ENCODE measurements around the gene PLEKHA4.
"Not testable (repeated sequence)": the region's sequence is repeated elsewhere in the genome, so short reads cannot be mapped to it uniquely, and the experiment has no call there.

Gene PLEKHA4

GRCh38 chr19:48868114-48868886, at the start of gene PLEKHA4:
Gene PLEKHA4 (minus strand): TSS chr19:48868617. CDS start chr19:48867620, 997 bp downstream.
- DNase-seq: no peak

GRCh38 chr19:48918071-48918470, 49.7 kb upstream of the PLEKHA4 start:
- no peak for DNase-seq

- no peak for DNase-seq
Measured at GRCh38 chr19:48915757-48916156, 47.3 kb upstream of the PLEKHA4 start.

- no peak for DNase-seq
Measured at GRCh38 chr19:48914181-48914580, 45.8 kb upstream of the PLEKHA4 start.

GRCh38 chr19:48913114-48913889, 44.9 kb upstream of the PLEKHA4 start:
- no peak for DNase-seq

GRCh38 chr19:48910803-48911202, 42.4 kb upstream of the PLEKHA4 start:
- no peak for DNase-seq

- not testable (repeated sequence) for DNase-seq
Measured at GRCh38 chr19:48909424-48910077, 41.1 kb upstream of the PLEKHA4 start.

- DNase-seq: no peak
Measured at GRCh38 chr19:48907671-48908070, 39.3 kb upstream of the PLEKHA4 start.

- DNase-seq: no peak
Measured at GRCh38 chr19:48906324-48906723, 37.9 kb upstream of the PLEKHA4 start.

GRCh38 chr19:48905664-48906063, 37.2 kb upstream of the PLEKHA4 start:
- no peak for DNase-seq

GRCh38 chr19:48903788-48904187, 35.4 kb upstream of the PLEKHA4 start:
- not testable (repeated sequence) for DNase-seq

- not testable (repeated sequence) for DNase-seq
Measured at GRCh38 chr19:48902291-48902690, 33.9 kb upstream of the PLEKHA4 start.

GRCh38 chr19:48900477-48901406, 32.3 kb upstream of the PLEKHA4 start:
- no peak for DNase-seq

GRCh38 chr19:48899781-48900476, 31.5 kb upstream of the PLEKHA4 start, which contains the start of gene NUCB1:
Gene NUCB1 (plus strand): TSS chr19:48900312. CDS start chr19:48900797, 485 bp downstream.
- no peak for DNase-seq

- DNase-seq: not testable (repeated sequence)
Measured at GRCh38 chr19:48899386-48899749, 31.0 kb upstream of the PLEKHA4 start.

- DNase-seq: no peak
Measured at GRCh38 chr19:48897181-48897580, 28.8 kb upstream of the PLEKHA4 start.

- no peak for DNase-seq
Measured at GRCh38 chr19:48896191-48896720, 27.8 kb upstream of the PLEKHA4 start.

- no peak for DNase-seq
Measured at GRCh38 chr19:48895226-48895625, 26.8 kb upstream of the PLEKHA4 start.

- DNase-seq: no peak
Measured at GRCh38 chr19:48890551-48890950, 22.1 kb upstream of the PLEKHA4 start.

GRCh38 chr19:48889496-48889895, 21.1 kb upstream of the PLEKHA4 start:
- not testable (repeated sequence) for DNase-seq

GRCh38 chr19:48887861-48888612, 19.6 kb upstream of the PLEKHA4 start:
- no peak for DNase-seq

Data from cortex of kidney (tissue), 1 donor.